Stimulated activated naive CD8-positive, alpha-beta T cell treated with anti-CD3 and anti-CD28 coated beads, Interleukin-15, Interleukin-2, amounts not matched to agents 100 ng/mL and 50 ng/mL, for 24 hours (primary cell): ENCODE results near the gene PIANP.

Source experiments
- H3K27ac Mint-ChIP-seq: one replicate; pipeline ENCODE4 v1.8.0; 2021; ENCODE audit warnings: mild to moderate bottlenecking, mixed read lengths
- H3K27me3 Mint-ChIP-seq: one replicate; pipeline ENCODE4 v1.8.0; 2021; ENCODE audit warnings: mixed read lengths
- H3K36me3 Mint-ChIP-seq: one replicate; pipeline ENCODE4 v1.8.0; 2021; ENCODE audit warnings: low read depth, mixed read lengths
- H3K4me1 Mint-ChIP-seq: one replicate; pipeline ENCODE4 v1.8.0; 2021; ENCODE audit warnings: low read depth, mixed read lengths
- H3K4me3 Mint-ChIP-seq: one replicate; pipeline ENCODE4 v1.8.0; 2021; ENCODE audit warnings: mild to moderate bottlenecking, mixed read lengths
- H3K9me3 Mint-ChIP-seq: one replicate; pipeline ENCODE4 v1.8.0; 2021; ENCODE audit warnings: mixed read lengths

PIANP gene

GRCh38 chr12:6664902-6665301 is 35.7 kb downstream of the PIANP start:
- H3K4me3 Mint-ChIP-seq, result no peak overlapping the region
- H3K9me3 Mint-ChIP-seq, result no peaks in the 10 kb centered on the region
- no peaks in the 10 kb centered on the region for H3K27me3 Mint-ChIP-seq
- peaks cover 33% of the 10 kb centered on the region for H3K36me3 Mint-ChIP-seq
- H3K4me1 Mint-ChIP-seq, result peaks cover 25% of the 10 kb centered on the region
- H3K27ac Mint-ChIP-seq, result no peak overlapping the region

GRCh38 chr12:6662906-6663742 is 37.5 kb downstream of the PIANP start, which contains the start of gene ING4:
TSS of gene ING4 (minus strand) at chr12:6663119. CDS start at chr12:6663101, 18 bp downstream.
- Mint-ChIP-seq H3K27ac (peak within 1 kb of the TSS; percentile 94), H3K4me3 (peak within 1 kb of the TSS; percentile 97), H3K27me3 (no peaks in the 10 kb centered on the region), H3K36me3 (peaks cover 25% of the 10 kb centered on the region), H3K4me1 (peaks cover 30% of the 10 kb centered on the region), H3K9me3 (no peaks in the 10 kb centered on the region)

- peak overlapping the region; percentile 97 for H3K4me3 Mint-ChIP-seq
- H3K9me3 Mint-ChIP-seq, result no peaks in the 10 kb centered on the region
- no peaks in the 10 kb centered on the region for H3K27me3 Mint-ChIP-seq
- peak overlapping the region; percentile 94 for H3K27ac Mint-ChIP-seq
- H3K4me1 Mint-ChIP-seq, result peaks cover 30% of the 10 kb centered on the region
- H3K36me3 Mint-ChIP-seq, result peaks cover 20% of the 10 kb centered on the region
These were observed 38.1 kb downstream of the PIANP start for GRCh38 chr12:6662602-6662905.

GRCh38 chr12:6653987-6654386 is 46.6 kb downstream of the PIANP start:
- peaks cover 5% of the 10 kb centered on the region for H3K4me1 Mint-ChIP-seq
- no peaks in the 10 kb centered on the region for H3K27me3 Mint-ChIP-seq
- peaks cover 27% of the 10 kb centered on the region for H3K36me3 Mint-ChIP-seq
- no peak overlapping the region for H3K27ac Mint-ChIP-seq
- H3K9me3 Mint-ChIP-seq, result no peaks in the 10 kb centered on the region
- H3K4me3 Mint-ChIP-seq, result no peak overlapping the region

- H3K4me3 Mint-ChIP-seq, result no peak overlapping the region
- H3K36me3 Mint-ChIP-seq, result peaks cover 21% of the 10 kb centered on the region
- no peaks in the 10 kb centered on the region for H3K27me3 Mint-ChIP-seq
- H3K9me3 Mint-ChIP-seq, result no peaks in the 10 kb centered on the region
- no peaks in the 10 kb centered on the region for H3K4me1 Mint-ChIP-seq
- H3K27ac Mint-ChIP-seq, result no peak overlapping the region
These were observed 47.3 kb downstream of the PIANP start for GRCh38 chr12:6653342-6653741.

- no peak overlapping the region for H3K27ac Mint-ChIP-seq
- H3K4me1 Mint-ChIP-seq, result no peaks in the 10 kb centered on the region
- no peaks in the 10 kb centered on the region for H3K9me3 Mint-ChIP-seq
- H3K27me3 Mint-ChIP-seq, result no peaks in the 10 kb centered on the region
- H3K36me3 Mint-ChIP-seq, result peaks cover 26% of the 10 kb centered on the region
- H3K4me3 Mint-ChIP-seq, result no peak overlapping the region
These were observed 48.2 kb downstream of the PIANP start for GRCh38 chr12:6652391-6652790.

- Mint-ChIP-seq H3K4me1 (peaks cover 11% of the 10 kb centered on the region), H3K4me3 (no peak overlapping the region), H3K27me3 (no peaks in the 10 kb centered on the region), H3K36me3 (peaks cover 30% of the 10 kb centered on the region), H3K27ac (no peak overlapping the region), H3K9me3 (no peaks in the 10 kb centered on the region)
These were observed 49.8 kb downstream of the PIANP start for GRCh38 chr12:6650832-6651231.

- H3K27ac Mint-ChIP-seq, result peak within 1 kb of the TSS; percentile 73
- peaks cover 39% of the 10 kb centered on the region for H3K36me3 Mint-ChIP-seq
- H3K9me3 Mint-ChIP-seq, result peaks cover 16% of the 10 kb centered on the region
- peak within 1 kb of the TSS; percentile 74 for H3K4me3 Mint-ChIP-seq
- H3K27me3 Mint-ChIP-seq, result no peaks in the 10 kb centered on the region
- peaks cover 16% of the 10 kb centered on the region for H3K4me1 Mint-ChIP-seq
These were observed 53.5 kb downstream of the PIANP start, which contains the start of gene ACRBP for GRCh38 chr12:6647083-6647604. TSS of gene ACRBP (minus strand) at chr12:6647432. CDS start at chr12:6647366, 66 bp downstream.

- Mint-ChIP-seq H3K4me1 (peaks cover 16% of the 10 kb centered on the region), H3K36me3 (peaks cover 36% of the 10 kb centered on the region), H3K4me3 (peak overlapping the region; percentile 74), H3K27ac (peak overlapping the region; percentile 73), H3K27me3 (no peaks in the 10 kb centered on the region), H3K9me3 (peaks cover 16% of the 10 kb centered on the region)
These were observed 54.1 kb downstream of the PIANP start for GRCh38 chr12:6646276-6647082.

- peaks cover 16% of the 10 kb centered on the region for H3K9me3 Mint-ChIP-seq
- peaks cover 16% of the 10 kb centered on the region for H3K4me1 Mint-ChIP-seq
- H3K36me3 Mint-ChIP-seq, result peaks cover 30% of the 10 kb centered on the region
- no peaks in the 10 kb centered on the region for H3K27me3 Mint-ChIP-seq
- H3K4me3 Mint-ChIP-seq, result no peak overlapping the region
- H3K27ac Mint-ChIP-seq, result no peak overlapping the region
These were observed 55.7 kb downstream of the PIANP start for GRCh38 chr12:6644903-6645302.

GRCh38 chr12:6644257-6644596 is 56.4 kb downstream of the PIANP start:
- Mint-ChIP-seq H3K27me3 (no peaks in the 10 kb centered on the region), H3K4me3 (no peak overlapping the region), H3K36me3 (peaks cover 30% of the 10 kb centered on the region), H3K4me1 (peaks cover 16% of the 10 kb centered on the region), H3K9me3 (peaks cover 16% of the 10 kb centered on the region), H3K27ac (peak overlapping the region; percentile 72)
